Karpas-422 (cell line): Measurements from ENCODE around the gene RNASE12. TPM values are rescaled to one million over a fixed set of nuclear protein-coding genes. Genes with fewer than 3 reads are reported as not detected.

Experiments used
- DNase-seq: peaks from one replicate; pipeline ENCODE4 v3.0.0-alpha.2; 2015
- H2AFZ ChIP-seq: fragments of 200-600 bp; sonication (generic); 2 replicates; pipeline ENCODE4 v1.6.1; 2014; ENCODE audit warnings: antibody characterized with exemption, low read length, mixed read lengths
- H3K27ac ChIP-seq: fragments of 200-600 bp; sonication (generic); 2 replicates; pipeline ENCODE4 v1.5.1; 2014; ENCODE audit warnings: mild to moderate bottlenecking, low read length, moderate library complexity
- H3K27me3 ChIP-seq: fragments of 200-600 bp; sonication (generic); 2 replicates; pipeline ENCODE4 v1.6.1; 2014; ENCODE audit warnings: low read length, mixed read lengths
- H3K36me3 ChIP-seq: fragments of 200-600 bp; sonication (generic); 2 replicates; pipeline ENCODE4 v1.6.1; 2014; ENCODE audit warnings: low read length, mixed read lengths; ENCODE audit not compliant: insufficient read depth
- H3K4me1 ChIP-seq: fragments of 200-600 bp; sonication (generic); 2 replicates; pipeline ENCODE4 v1.6.1; 2014; ENCODE audit warnings: mild to moderate bottlenecking, low read length, mixed read lengths
- H3K4me2 ChIP-seq: fragments of 200-600 bp; sonication (generic); 2 replicates; pipeline ENCODE4 v1.6.1; 2014; ENCODE audit warnings: low read length, low read depth, mild to moderate bottlenecking; ENCODE audit not compliant: poor library complexity, severe bottlenecking
- H3K4me3 ChIP-seq: fragments of 200-600 bp; sonication (generic); 2 replicates; pipeline ENCODE4 v1.5.1; 2014; ENCODE audit warnings: mild to moderate bottlenecking, antibody characterized with exemption, low read length, mixed read lengths
- H3K79me2 ChIP-seq: fragments of 200-600 bp; sonication (generic); 2 replicates; pipeline ENCODE4 v1.6.1; 2014; ENCODE audit warnings: mild to moderate bottlenecking, low read length, mixed read lengths
- H3K9ac ChIP-seq: fragments of 200-600 bp; sonication (generic); 2 replicates; pipeline ENCODE4 v1.6.0; 2014; ENCODE audit warnings: low read length
- H3K9me2 ChIP-seq: fragments of 200-600 bp; sonication (generic), shearing (Covaris generic); replicated peaks from 2 replicates; pipeline ENCODE4 v1.6.0; 2014; ENCODE audit warnings: mild to moderate bottlenecking, low read length, moderate library complexity; ENCODE audit not compliant: insufficient read depth
- H3K9me3 ChIP-seq: fragments of 300-700, 200-600 bp; sonication (generic); 2 replicates; pipeline ENCODE4 v1.6.1; 2014; ENCODE audit warnings: low read length, mixed read lengths
- H4K20me1 ChIP-seq: fragments of 200-600 bp; sonication (generic); 2 replicates; pipeline ENCODE4 v1.6.1; 2014; ENCODE audit warnings: mild to moderate bottlenecking, antibody characterized with exemption, low read length, low read depth; ENCODE audit not compliant: insufficient read depth
- total RNA-seq: library from RNA; depleted of rRNA; stranded (reverse); fragments of >200 nt; shearing (Covaris generic); gene quantifications from 2 replicates; pipeline ENCODE4 v1.2.3, GENCODE V29; 2014; ENCODE audit warnings: low replicate concordance

Gene RNASE12
- total RNA-seq, 1 experiment from 2014 or later = not detected

GRCh38 chr14:20564501-20564997 is 26.6 kb downstream of the RNASE12 start:
- H3K36me3 ChIP-seq = no peaks in the 10 kb centered on the region
- H3K9ac ChIP-seq = no peak overlapping the region
- H2AFZ ChIP-seq = no peak overlapping the region
- no peak overlapping the region for H3K4me2 ChIP-seq
- no peaks in the 10 kb centered on the region for H3K79me2 ChIP-seq
- no peaks in the 10 kb centered on the region for H3K9me2 ChIP-seq
- H3K4me3 ChIP-seq = no peak overlapping the region
- H4K20me1 ChIP-seq = no peaks in the 10 kb centered on the region
- no peaks in the 10 kb centered on the region for H3K27me3 ChIP-seq
- no peak overlapping the region for H3K27ac ChIP-seq
- no peak for DNase-seq
- H3K4me1 ChIP-seq = no peaks in the 10 kb centered on the region
- no peaks in the 10 kb centered on the region for H3K9me3 ChIP-seq

GRCh38 chr14:20563971-20564370 is 27.2 kb downstream of the RNASE12 start:
- H3K9ac ChIP-seq = no peak overlapping the region
- H2AFZ ChIP-seq = no peak overlapping the region
- no peaks in the 10 kb centered on the region for H3K9me2 ChIP-seq
- H3K9me3 ChIP-seq = no peaks in the 10 kb centered on the region
- no peaks in the 10 kb centered on the region for H3K79me2 ChIP-seq
- no peaks in the 10 kb centered on the region for H3K4me1 ChIP-seq
- no peak overlapping the region for H3K27ac ChIP-seq
- H3K27me3 ChIP-seq = no peaks in the 10 kb centered on the region
- H4K20me1 ChIP-seq = no peaks in the 10 kb centered on the region
- no peaks in the 10 kb centered on the region for H3K36me3 ChIP-seq
- H3K4me2 ChIP-seq = no peak overlapping the region
- no peak overlapping the region for H3K4me3 ChIP-seq
- no peak for DNase-seq

- H3K27ac ChIP-seq = no peak within 1 kb of the TSS
- H3K4me2 ChIP-seq = no peak within 1 kb of the TSS
- H3K4me1 ChIP-seq = no peaks in the 10 kb centered on the region
- no peaks in the 10 kb centered on the region for H4K20me1 ChIP-seq
- H3K9ac ChIP-seq = no peak within 1 kb of the TSS
- peak; percentile 44 for DNase-seq
- H2AFZ ChIP-seq = no peak within 1 kb of the TSS
- H3K4me3 ChIP-seq = no peak within 1 kb of the TSS
- H3K79me2 ChIP-seq = no peaks in the 10 kb centered on the region
- H3K9me2 ChIP-seq = no peaks in the 10 kb centered on the region
- no peaks in the 10 kb centered on the region for H3K36me3 ChIP-seq
- H3K27me3 ChIP-seq = no peaks in the 10 kb centered on the region
- H3K9me3 ChIP-seq = no peaks in the 10 kb centered on the region
These were observed 30.2 kb downstream of the RNASE12 start, which contains the start of gene RNASE9 for GRCh38 chr14:20560961-20561360. TSS of gene RNASE9 (minus strand) at chr14:20561047.

GRCh38 chr14:20559461-20559904 is 31.7 kb downstream of the RNASE12 start:
- no peaks in the 10 kb centered on the region for H3K4me1 ChIP-seq
- no peak overlapping the region for H3K4me3 ChIP-seq
- no peaks in the 10 kb centered on the region for H3K27me3 ChIP-seq
- no peaks in the 10 kb centered on the region for H3K9me2 ChIP-seq
- H2AFZ ChIP-seq = no peak overlapping the region
- DNase-seq = no peak
- H3K9me3 ChIP-seq = no peaks in the 10 kb centered on the region
- no peak overlapping the region for H3K4me2 ChIP-seq
- H4K20me1 ChIP-seq = no peaks in the 10 kb centered on the region
- H3K79me2 ChIP-seq = no peaks in the 10 kb centered on the region
- H3K36me3 ChIP-seq = no peaks in the 10 kb centered on the region
- no peak overlapping the region for H3K27ac ChIP-seq
- H3K9ac ChIP-seq = no peak overlapping the region

- Histone ChIP-seq H3K4me1 (no peaks in the 10 kb centered on the region), H3K36me3 (no peaks in the 10 kb centered on the region), H3K9ac (no peak overlapping the region), H3K9me3 (no peaks in the 10 kb centered on the region), H3K27me3 (no peaks in the 10 kb centered on the region), H3K79me2 (no peaks in the 10 kb centered on the region), H2AFZ (no peak overlapping the region), H3K27ac (no peak overlapping the region), H3K4me3 (no peak overlapping the region), H3K4me2 (no peak overlapping the region), H4K20me1 (no peaks in the 10 kb centered on the region), H3K9me2 (no peaks in the 10 kb centered on the region)
- no peak for DNase-seq
These were observed 34.0 kb downstream of the RNASE12 start for GRCh38 chr14:20557212-20557542.

- Histone ChIP-seq H3K9ac (no peak overlapping the region), H3K27me3 (no peaks in the 10 kb centered on the region), H3K27ac (no peak overlapping the region), H3K36me3 (no peaks in the 10 kb centered on the region), H3K4me2 (no peak overlapping the region), H4K20me1 (no peaks in the 10 kb centered on the region), H3K4me3 (no peak overlapping the region), H3K9me2 (no peaks in the 10 kb centered on the region), H3K9me3 (no peaks in the 10 kb centered on the region), H3K79me2 (no peaks in the 10 kb centered on the region), H2AFZ (no peak overlapping the region), H3K4me1 (no peaks in the 10 kb centered on the region)
- DNase-seq = no peak
These were observed 34.5 kb downstream of the RNASE12 start for GRCh38 chr14:20556500-20557211.

- no peaks in the 10 kb centered on the region for H3K9me2 ChIP-seq
- no peak overlapping the region for H3K27ac ChIP-seq
- H3K9me3 ChIP-seq = no peaks in the 10 kb centered on the region
- no peak overlapping the region for H3K9ac ChIP-seq
- no peak overlapping the region for H3K4me3 ChIP-seq
- H2AFZ ChIP-seq = no peak overlapping the region
- no peaks in the 10 kb centered on the region for H3K4me1 ChIP-seq
- DNase-seq = no peak
- no peaks in the 10 kb centered on the region for H3K36me3 ChIP-seq
- no peak overlapping the region for H3K4me2 ChIP-seq
- no peaks in the 10 kb centered on the region for H3K27me3 ChIP-seq
- no peaks in the 10 kb centered on the region for H4K20me1 ChIP-seq
- no peaks in the 10 kb centered on the region for H3K79me2 ChIP-seq
These were observed 35.3 kb downstream of the RNASE12 start for GRCh38 chr14:20555845-20556244.

- no peak overlapping the region for H3K4me3 ChIP-seq
- no peak overlapping the region for H3K9ac ChIP-seq
- H4K20me1 ChIP-seq = no peaks in the 10 kb centered on the region
- no peaks in the 10 kb centered on the region for H3K27me3 ChIP-seq
- H3K27ac ChIP-seq = no peak overlapping the region
- no peaks in the 10 kb centered on the region for H3K9me2 ChIP-seq
- H3K36me3 ChIP-seq = no peaks in the 10 kb centered on the region
- no peaks in the 10 kb centered on the region for H3K9me3 ChIP-seq
- H3K4me1 ChIP-seq = no peaks in the 10 kb centered on the region
- H2AFZ ChIP-seq = no peak overlapping the region
- no peaks in the 10 kb centered on the region for H3K79me2 ChIP-seq
- H3K4me2 ChIP-seq = no peak overlapping the region
- no peak for DNase-seq
These were observed 38.2 kb downstream of the RNASE12 start for GRCh38 chr14:20553024-20553423.
